ENCODE measurements around the gene RANBP3L. TPM values are rescaled to one million over a fixed set of nuclear protein-coding genes. Genes with fewer than 3 reads are reported as not detected.

RANBP3L gene
- total RNA-seq, 1 donor from 2014 or later: not detected

DNA sequence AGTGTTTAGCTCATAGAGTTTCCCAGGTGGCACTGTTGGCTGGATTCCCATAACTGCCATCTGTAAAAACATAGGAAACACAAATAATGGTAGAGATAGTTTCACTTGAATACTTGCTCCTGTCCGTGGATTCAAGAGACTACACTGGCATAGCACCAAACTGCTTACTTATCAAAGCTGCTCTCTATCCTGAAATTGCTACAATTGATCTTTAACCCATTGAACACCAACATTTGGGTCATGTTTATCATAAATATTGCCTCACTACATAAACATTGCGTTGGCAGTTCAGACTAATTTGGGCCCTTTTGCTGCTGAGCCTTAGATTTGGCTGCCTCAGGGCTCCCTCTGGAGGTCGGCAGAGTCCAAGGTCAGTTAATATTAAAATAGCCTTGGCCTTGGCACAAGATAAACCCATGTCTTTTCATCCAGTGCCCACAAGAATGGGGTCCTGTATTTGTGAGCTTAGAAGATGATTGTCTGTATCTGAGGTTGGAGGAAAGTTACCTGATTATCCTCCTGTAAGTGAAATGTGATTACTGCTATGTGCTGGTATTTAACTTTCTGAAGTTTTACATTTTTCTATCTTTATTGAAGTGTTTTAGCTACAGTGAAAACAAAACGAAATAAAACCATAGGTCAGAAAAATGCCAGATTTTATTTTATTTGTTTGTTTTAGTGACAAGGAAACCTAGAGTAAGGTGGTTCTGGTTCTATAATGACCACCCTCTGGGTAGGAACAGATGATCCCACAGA lies 4.0 kb upstream of the RANBP3L start:
- DNase-seq (ENCODE audit: low read depth) (peak; percentile 14), FAIRE-seq (no peak)
- Mint-ChIP-seq H3K9me3 (ENCODE audit: unreplicated experiment) (no peaks in the 10 kb centered on the region), H3K36me3 (ENCODE audit: low read depth, unreplicated experiment) (no peaks in the 10 kb centered on the region), H3K27me3 (ENCODE audit: low read depth, unreplicated experiment) (no peaks in the 10 kb centered on the region), H3K4me3 (ENCODE audit: unreplicated experiment) (no peak overlapping the region), H3K27ac (ENCODE audit: unreplicated experiment) (no peak overlapping the region), H3K4me1 (ENCODE audit: low read depth, unreplicated experiment) (peaks cover 16% of the 10 kb centered on the region)
- H3K27me3 ChIP-seq (ENCODE audit: insufficient read depth, low read length): no peaks in the 10 kb centered on the region
- H3K4me1 ChIP-seq (ENCODE audit: insufficient read depth, low read length): peaks cover 10% of the 10 kb centered on the region
- H3K79me2 ChIP-seq (ENCODE audit: insufficient read depth, low read length): no peaks in the 10 kb centered on the region
- H3K27ac ChIP-seq (ENCODE audit: low read depth, low read length): no peak overlapping the region
- TF ChIP-seq, protein P1, sequence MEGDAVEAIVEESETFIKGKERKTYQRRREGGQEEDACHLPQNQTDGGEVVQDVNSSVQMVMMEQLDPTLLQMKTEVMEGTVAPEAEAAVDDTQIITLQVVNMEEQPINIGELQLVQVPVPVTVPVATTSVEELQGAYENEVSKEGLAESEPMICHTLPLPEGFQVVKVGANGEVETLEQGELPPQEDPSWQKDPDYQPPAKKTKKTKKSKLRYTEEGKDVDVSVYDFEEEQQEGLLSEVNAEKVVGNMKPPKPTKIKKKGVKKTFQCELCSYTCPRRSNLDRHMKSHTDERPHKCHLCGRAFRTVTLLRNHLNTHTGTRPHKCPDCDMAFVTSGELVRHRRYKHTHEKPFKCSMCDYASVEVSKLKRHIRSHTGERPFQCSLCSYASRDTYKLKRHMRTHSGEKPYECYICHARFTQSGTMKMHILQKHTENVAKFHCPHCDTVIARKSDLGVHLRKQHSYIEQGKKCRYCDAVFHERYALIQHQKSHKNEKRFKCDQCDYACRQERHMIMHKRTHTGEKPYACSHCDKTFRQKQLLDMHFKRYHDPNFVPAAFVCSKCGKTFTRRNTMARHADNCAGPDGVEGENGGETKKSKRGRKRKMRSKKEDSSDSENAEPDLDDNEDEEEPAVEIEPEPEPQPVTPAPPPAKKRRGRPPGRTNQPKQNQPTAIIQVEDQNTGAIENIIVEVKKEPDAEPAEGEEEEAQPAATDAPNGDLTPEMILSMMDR (IDR thresholded peaks at IDR 0.05; ENCODE audit: insufficient read depth, low read depth, low read length): peak; percentile 74
- TF ChIP-seq EZH2 (IDR thresholded peaks at IDR 0.05; ENCODE audit: insufficient read depth, low read length): no peak
- no peaks in the 10 kb centered on the region for H3K9me3 ChIP-seq (ENCODE audit: insufficient read depth, low read depth, low read length)
- H3K4me3 ChIP-seq (ENCODE audit: insufficient read depth, low read depth, low read length): no peak overlapping the region
- H3K9ac ChIP-seq (ENCODE audit: low read length): no peak overlapping the region
- peak overlapping the region; percentile 26 for H3K4me2 ChIP-seq (ENCODE audit: low read length)
- no peaks in the 10 kb centered on the region for H4K20me1 ChIP-seq (ENCODE audit: insufficient read depth, low read length)
- H3K36me3 ChIP-seq (ENCODE audit: insufficient read depth, low read length): no peaks in the 10 kb centered on the region
- peak overlapping the region; percentile 40 for H2AFZ ChIP-seq (ENCODE audit: low read depth, low read length)

DNA sequence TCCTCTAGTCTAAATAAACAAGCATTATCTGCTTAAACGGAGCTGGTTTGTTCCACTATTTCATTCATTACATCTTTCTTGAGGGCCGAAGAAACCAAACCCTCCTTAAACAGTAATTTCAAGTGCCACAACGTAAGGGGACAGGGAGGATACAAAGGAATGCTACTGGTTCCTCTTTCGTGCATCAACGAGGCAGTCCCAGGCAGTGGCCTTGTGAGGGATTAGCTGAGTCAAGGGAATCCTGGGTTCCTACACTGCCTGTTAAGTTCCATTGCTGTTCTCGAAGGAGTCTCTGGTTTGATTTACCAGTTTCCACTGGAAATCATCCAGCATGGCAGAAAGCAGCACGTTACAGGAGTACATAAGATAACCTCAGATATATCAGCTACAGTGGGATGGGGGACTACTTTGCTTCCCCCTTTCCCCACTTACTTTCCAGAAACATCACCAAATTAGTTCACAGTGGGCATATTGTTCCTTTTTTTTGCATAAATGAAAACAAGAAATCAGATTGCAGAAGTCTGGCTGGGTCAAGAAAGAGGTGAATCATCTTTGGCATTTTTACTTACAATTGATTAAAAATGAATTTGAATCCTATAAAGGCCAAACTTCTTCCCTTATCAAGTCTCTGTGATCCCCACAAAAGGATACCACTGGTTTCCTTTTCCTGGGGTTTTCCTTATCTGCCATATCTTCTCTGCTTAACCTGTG lies 2.5 kb upstream of the RANBP3L start:
- Histone ChIP-seq H3K9me3 (ENCODE audit: insufficient read depth, low read depth, low read length) (no peaks in the 10 kb centered on the region), H3K4me1 (ENCODE audit: insufficient read depth, low read length) (peaks cover 10% of the 10 kb centered on the region), H3K27me3 (ENCODE audit: insufficient read depth, low read length) (no peaks in the 10 kb centered on the region), H2AFZ (ENCODE audit: low read depth, low read length) (no peak overlapping the region), H3K79me2 (ENCODE audit: insufficient read depth, low read length) (no peaks in the 10 kb centered on the region), H4K20me1 (ENCODE audit: insufficient read depth, low read length) (no peaks in the 10 kb centered on the region), H3K4me2 (ENCODE audit: low read length) (no peak overlapping the region), H3K27ac (ENCODE audit: low read depth, low read length) (no peak overlapping the region), H3K4me3 (ENCODE audit: insufficient read depth, low read depth, low read length) (no peak overlapping the region), H3K36me3 (ENCODE audit: insufficient read depth, low read length) (no peaks in the 10 kb centered on the region), H3K9ac (ENCODE audit: low read length) (no peak overlapping the region)
- Mint-ChIP-seq H3K27ac (ENCODE audit: unreplicated experiment) (no peak overlapping the region), H3K36me3 (ENCODE audit: low read depth, unreplicated experiment) (no peaks in the 10 kb centered on the region), H3K27me3 (ENCODE audit: low read depth, unreplicated experiment) (no peaks in the 10 kb centered on the region), H3K9me3 (ENCODE audit: unreplicated experiment) (no peaks in the 10 kb centered on the region), H3K4me3 (ENCODE audit: unreplicated experiment) (no peak overlapping the region), H3K4me1 (ENCODE audit: low read depth, unreplicated experiment) (peaks cover 22% of the 10 kb centered on the region)
- FAIRE-seq (no peak), DNase-seq (ENCODE audit: low read depth) (no peak)
- TF ChIP-seq, protein P1 (IDR thresholded peaks at IDR 0.05; ENCODE audit: insufficient read depth, low read depth, low read length): no peak
- no peak for TF ChIP-seq EZH2 (IDR thresholded peaks at IDR 0.05; ENCODE audit: insufficient read depth, low read length)
